Activated CD8-positive, alpha-beta T cell treated with anti-CD3 and anti-CD28 coated beads for 36 hours (primary cell): ENCODE results near the gene ZCCHC4. TPM values are rescaled to one million over a fixed set of nuclear protein-coding genes. Genes with fewer than 3 reads are reported as not detected.
"Not testable (repeated sequence)": the region's sequence is repeated elsewhere in the genome, so short reads cannot be mapped to it uniquely, and the experiment has no call there.

Experiments
- ATAC-seq: fragments of 200-7000 bp; cut with Tn5 transposase; one replicate; pipeline ENCODE4 v1.10.0; 2021; ENCODE audit warnings: mild to moderate bottlenecking, moderate library complexity
- CTCF ChIA-PET: fragments of 350-600 bp; sonication (Branson Sonifier 250); formaldehyde crosslinking; loops from one replicate; lab custom pipeline; 2021; ENCODE audit warnings: antibody characterized with exemption; lab: Charles Lee
- POLR2A ChIA-PET: fragments of 350-600 bp; sonication (Branson Sonifier 250); formaldehyde crosslinking; loops from one replicate; lab custom pipeline; 2021; ENCODE audit warnings: antibody characterized with exemption; lab: Charles Lee
- DNase-seq: peaks from one replicate; pipeline ENCODE4 v3.0.0-alpha.2; 2020
- H3K27ac Mint-ChIP-seq: one replicate; pipeline ENCODE4 v1.8.0; 2021; ENCODE audit warnings: mild to moderate bottlenecking, mixed read lengths
- H3K27me3 Mint-ChIP-seq: one replicate; pipeline ENCODE4 v1.8.0; 2021; ENCODE audit warnings: mixed read lengths
- H3K36me3 Mint-ChIP-seq: one replicate; pipeline ENCODE4 v1.8.0; 2021; ENCODE audit warnings: low read depth, mixed read lengths
- H3K4me1 Mint-ChIP-seq: one replicate; pipeline ENCODE4 v1.8.0; 2021; ENCODE audit warnings: low read depth, mixed read lengths
- H3K4me3 Mint-ChIP-seq: one replicate; pipeline ENCODE4 v1.8.0; 2021; ENCODE audit warnings: mild to moderate bottlenecking, moderate library complexity, mixed read lengths
- H3K9me3 Mint-ChIP-seq: one replicate; pipeline ENCODE4 v1.8.0; 2021; ENCODE audit warnings: mixed read lengths
- intact Hi-C: fragments of 100-400 bp; cut with micrococcal nuclease; formaldehyde crosslinking; loops from one replicate; pipeline ENCODE4 v1.10.0; 2022
- total RNA-seq, 2 experiments: library from RNA; stranded (reverse); gene quantifications; one replicate each; pipeline ENCODE4 v1.2.3, GENCODE V29; 2021
- TF ChIP-seq, protein P1 (sequence below): fragments of 200-600 bp; IDR thresholded peaks from one replicate; pipeline ENCODE4 v1.8.0; 2022; ENCODE audit warnings: antibody characterized with exemption, mild to moderate bottlenecking

Gene ZCCHC4
- total RNA-seq, 2 experiments from 2014 or later: 12.0 to 12.8 TPM

DNA sequence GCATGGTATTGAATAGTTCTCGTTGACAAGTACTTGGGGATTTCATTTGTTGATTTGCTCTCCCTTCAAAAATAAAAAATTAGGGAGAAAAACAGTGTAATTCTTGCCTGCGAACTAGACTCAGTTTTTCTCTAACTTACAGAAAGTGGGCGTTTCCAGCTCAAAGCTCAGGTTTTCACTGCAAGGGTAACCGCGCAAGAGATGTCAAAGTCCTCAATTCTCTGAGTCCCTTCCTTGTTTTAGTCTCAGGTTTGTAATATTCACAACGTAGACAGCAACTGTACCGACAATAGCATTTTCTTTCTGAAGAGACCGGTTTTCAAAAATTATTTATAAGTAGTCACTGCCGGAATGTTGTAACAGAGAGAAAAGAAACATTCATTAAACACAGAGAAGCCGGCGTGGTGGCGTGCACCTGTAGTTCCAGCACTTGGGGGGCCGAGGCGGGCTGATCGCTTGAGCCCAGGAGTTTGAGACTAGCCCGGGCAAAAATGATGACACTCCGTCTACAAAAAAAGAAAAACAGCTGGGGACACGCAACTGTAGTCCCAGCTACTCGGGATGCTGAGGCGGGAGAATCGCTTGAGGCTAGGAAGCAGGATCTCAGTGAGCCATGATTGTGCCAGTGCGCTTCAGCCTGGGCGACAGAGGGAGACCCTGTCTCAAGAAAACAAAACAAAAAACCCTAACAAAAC, 774 bp downstream of the ZCCHC4 start:
- Mint-ChIP-seq H3K4me1 (peaks cover 33% of the 10 kb centered on the region), H3K27me3 (no peaks in the 10 kb centered on the region), H3K27ac (peak overlapping the region; percentile 94), H3K9me3 (no peaks in the 10 kb centered on the region), H3K36me3 (peaks cover 17% of the 10 kb centered on the region), H3K4me3 (peak overlapping the region; percentile 99)
- no peak for ATAC-seq
- ChIA-PET POLR2A (interaction anchor here (0.5 to 1.9 kb wide), 8 partner anchors 16 to 151 kb away, joined by 3 to 15 read pairs (median 4); partner anchors contain the start of genes ANAPC4 and PI4K2B), CTCF (interaction anchor here (0.7 to 5.4 kb wide), 36 partner anchors 7 to 626 kb away, joined by 3 to 58 read pairs (median 6); partner anchors contain the start of genes PI4K2B and SEPSECS)
- TF ChIP-seq, protein P1, sequence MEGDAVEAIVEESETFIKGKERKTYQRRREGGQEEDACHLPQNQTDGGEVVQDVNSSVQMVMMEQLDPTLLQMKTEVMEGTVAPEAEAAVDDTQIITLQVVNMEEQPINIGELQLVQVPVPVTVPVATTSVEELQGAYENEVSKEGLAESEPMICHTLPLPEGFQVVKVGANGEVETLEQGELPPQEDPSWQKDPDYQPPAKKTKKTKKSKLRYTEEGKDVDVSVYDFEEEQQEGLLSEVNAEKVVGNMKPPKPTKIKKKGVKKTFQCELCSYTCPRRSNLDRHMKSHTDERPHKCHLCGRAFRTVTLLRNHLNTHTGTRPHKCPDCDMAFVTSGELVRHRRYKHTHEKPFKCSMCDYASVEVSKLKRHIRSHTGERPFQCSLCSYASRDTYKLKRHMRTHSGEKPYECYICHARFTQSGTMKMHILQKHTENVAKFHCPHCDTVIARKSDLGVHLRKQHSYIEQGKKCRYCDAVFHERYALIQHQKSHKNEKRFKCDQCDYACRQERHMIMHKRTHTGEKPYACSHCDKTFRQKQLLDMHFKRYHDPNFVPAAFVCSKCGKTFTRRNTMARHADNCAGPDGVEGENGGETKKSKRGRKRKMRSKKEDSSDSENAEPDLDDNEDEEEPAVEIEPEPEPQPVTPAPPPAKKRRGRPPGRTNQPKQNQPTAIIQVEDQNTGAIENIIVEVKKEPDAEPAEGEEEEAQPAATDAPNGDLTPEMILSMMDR: no peak
- intact Hi-C loops: loop anchor here (2.0 to 10.0 kb wide), 2 partner anchors 63 to 79 kb away; partner anchors contain the start of genes ANAPC4 and PI4K2B
- peak; percentile 17 for DNase-seq

GRCh38 chr4:25320336-25320735, 7.8 kb downstream of the ZCCHC4 start:
- ChIA-PET POLR2A (interaction anchor here (0.8 to 1.1 kb wide), 3 partner anchors 8 to 57 kb away, joined by 3 to 6 read pairs (median 3); partner anchors contain the start of genes ANAPC4 and ZCCHC4), CTCF (interaction anchor here (1.3 to 1.6 kb wide), 4 partner anchors 8 to 87 kb away, joined by 3 to 21 read pairs (median 4); partner anchors contain the start of gene ZCCHC4)
- H3K36me3 Mint-ChIP-seq: peaks cover 31% of the 10 kb centered on the region
- TF ChIP-seq, protein P1: no peak
- no peaks in the 10 kb centered on the region for H3K27me3 Mint-ChIP-seq
- peak overlapping the region; percentile 94 for H3K27ac Mint-ChIP-seq
- peaks cover 41% of the 10 kb centered on the region for H3K4me1 Mint-ChIP-seq
- DNase-seq (no peak), ATAC-seq (peak; percentile 68)
- H3K4me3 Mint-ChIP-seq: no peak overlapping the region
- intact Hi-C loops: no loop called here
- H3K9me3 Mint-ChIP-seq: no peaks in the 10 kb centered on the region

DNA sequence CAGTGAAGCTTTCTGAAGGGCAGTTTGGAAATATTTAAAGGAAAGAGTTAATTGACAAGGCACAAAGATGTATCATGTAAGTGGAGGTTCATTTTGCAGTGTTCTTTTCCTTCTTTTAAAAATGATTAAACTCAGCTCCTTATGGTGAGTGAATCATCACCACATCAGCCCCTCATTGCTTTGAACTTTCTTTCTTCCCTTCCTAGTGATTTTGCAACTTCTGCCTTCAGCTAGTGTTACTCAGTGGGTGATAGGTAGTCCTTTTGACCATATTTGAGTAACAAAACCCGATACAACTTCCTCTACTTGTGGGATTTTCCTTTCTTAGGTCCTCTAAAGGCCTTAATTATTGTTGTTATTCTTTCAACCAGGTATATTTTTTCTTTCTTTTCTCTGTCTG, 8.2 kb downstream of the ZCCHC4 start:
- peak overlapping the region; percentile 24 for H3K4me3 Mint-ChIP-seq
- peaks cover 41% of the 10 kb centered on the region for H3K4me1 Mint-ChIP-seq
- TF ChIP-seq, protein P1: no peak
- H3K27me3 Mint-ChIP-seq: no peaks in the 10 kb centered on the region
- H3K9me3 Mint-ChIP-seq: no peaks in the 10 kb centered on the region
- peak overlapping the region; percentile 94 for H3K27ac Mint-ChIP-seq
- POLR2A ChIA-PET: interaction anchor here (0.9 to 1.1 kb wide), 2 partner anchors 9 to 10 kb away, joined by 3 to 6 read pairs; partner anchors contain the start of gene ZCCHC4
- intact Hi-C loops: no loop called here
- ATAC-seq (peak; percentile 91), DNase-seq (peak; percentile 24)
- H3K36me3 Mint-ChIP-seq: peaks cover 31% of the 10 kb centered on the region
- CTCF ChIA-PET: interaction anchor here (0.6 to 1.6 kb wide), 5 partner anchors 8 to 141 kb away, joined by 3 to 21 read pairs (median 4); partner anchors contain the start of gene ZCCHC4

- Mint-ChIP-seq H3K27me3 (no peaks in the 10 kb centered on the region), H3K27ac (peak overlapping the region; percentile 82), H3K9me3 (no peaks in the 10 kb centered on the region), H3K4me1 (peaks cover 35% of the 10 kb centered on the region), H3K4me3 (no peak overlapping the region), H3K36me3 (peaks cover 25% of the 10 kb centered on the region)
- ChIA-PET CTCF (interaction anchor here (1.1 to 1.4 kb wide), 3 partner anchors 9 to 89 kb away, joined by 3 to 6 read pairs (median 4); partner anchors contain the start of gene ZCCHC4), POLR2A (no interaction called here)
- intact Hi-C loops: no loop called here
- TF ChIP-seq, protein P1: no peak
- ATAC-seq (peak; percentile 43), DNase-seq (no peak)
These were observed 9.1 kb downstream of the ZCCHC4 start for GRCh38 chr4:25321703-25322102.

DNA sequence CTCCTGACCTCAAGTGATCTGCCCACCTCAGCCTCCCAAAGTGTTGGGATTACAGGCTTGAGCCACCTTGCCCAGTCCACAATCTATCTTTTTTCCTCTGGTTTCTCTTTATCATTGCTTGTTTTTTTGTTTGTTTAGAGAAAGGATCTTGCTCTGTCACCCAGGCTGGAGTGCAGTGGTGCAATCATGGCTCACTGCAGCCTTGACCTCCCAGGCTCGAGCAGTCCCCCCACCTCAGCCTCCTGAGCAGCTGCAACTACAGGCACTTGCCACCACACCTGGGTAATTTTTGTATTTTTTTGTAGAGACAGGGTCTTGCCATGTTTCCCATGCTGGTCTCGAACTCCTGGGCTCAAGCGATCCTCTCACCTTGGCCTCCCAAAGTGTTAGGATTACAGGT, 15.9 kb downstream of the ZCCHC4 start:
- H3K27me3 Mint-ChIP-seq, POLR2A ChIA-PET, H3K4me3 Mint-ChIP-seq, ATAC-seq, H3K36me3 Mint-ChIP-seq, H3K27ac Mint-ChIP-seq, DNase-seq, intact Hi-C loops, H3K9me3 Mint-ChIP-seq: not testable (repeated sequence)
- CTCF ChIA-PET: interaction anchor here (1.0 kb wide), 1 partner anchor 11 kb away, joined by 3 read pairs; no protein-coding TSS in a partner anchor
- H3K4me1 Mint-ChIP-seq: peaks cover 20% of the 10 kb centered on the region
